ENCODE results near the gene C1S.
A peak's percentile ranks its signal among the peaks of the same experiment; 100 is the strongest.
"Not testable (repeated sequence)": the region's sequence is repeated elsewhere in the genome, so short reads cannot be mapped to it uniquely, and the experiment has no call there.

C1S gene

GRCh38 chr12:7102582-7102981 is 42.1 kb downstream of the C1S start:
- no peak for DNase-seq (ENCODE audit: low read depth in 1 of 2, low spot score in 1 of 2)

- no peak for DNase-seq (ENCODE audit: low read depth in 1 of 2, low spot score in 1 of 2)
These were observed 43.5 kb downstream of the C1S start for GRCh38 chr12:7103837-7104584.

- DNase-seq (ENCODE audit: low read depth in 1 of 2, low spot score in 1 of 2), result no peak
These were observed 45.6 kb downstream of the C1S start for GRCh38 chr12:7106082-7106481.

GRCh38 chr12:7107181-7107580 is 46.7 kb downstream of the C1S start:
- DNase-seq (ENCODE audit: low read depth in 1 of 2, low spot score in 1 of 2), result not testable (repeated sequence)

- no peak for DNase-seq (ENCODE audit: low read depth in 1 of 2, low spot score in 1 of 2)
These were observed 47.1 kb downstream of the C1S start for GRCh38 chr12:7107636-7108002.

GRCh38 chr12:7108003-7108795 is 47.7 kb downstream of the C1S start:
- DNase-seq (ENCODE audit: low read depth in 1 of 2, low spot score in 1 of 2), result peak; percentile 54 to 56

- peak; percentile 71 to 73 for DNase-seq (ENCODE audit: low read depth in 1 of 2, low spot score in 1 of 2)
These were observed 48.5 kb downstream of the C1S start, which contains the start of gene C1RL for GRCh38 chr12:7108796-7109571. Gene C1RL, minus strand, starts transcription at chr12:7109214. Its CDS starts 34 bp downstream, at chr12:7109180.

GRCh38 chr12:7109572-7109920 is 49.0 kb downstream of the C1S start:
- no peak for DNase-seq (ENCODE audit: low read depth in 1 of 2, low spot score in 1 of 2)

GRCh38 chr12:7110661-7111060 is 50.1 kb downstream of the C1S start:
- DNase-seq (ENCODE audit: low read depth in 1 of 2, low spot score in 1 of 2), result no peak

- DNase-seq (ENCODE audit: low read depth in 1 of 2, low spot score in 1 of 2), result no peak
These were observed 51.5 kb downstream of the C1S start for GRCh38 chr12:7112041-7112440.

GRCh38 chr12:7113389-7113871 is 52.9 kb downstream of the C1S start:
- no peak for DNase-seq (ENCODE audit: low read depth in 1 of 2, low spot score in 1 of 2)

GRCh38 chr12:7114008-7114407 is 53.5 kb downstream of the C1S start:
- no peak for DNase-seq (ENCODE audit: low read depth in 1 of 2, low spot score in 1 of 2)

GRCh38 chr12:7114851-7115250 is 54.3 kb downstream of the C1S start:
- no peak for DNase-seq (ENCODE audit: low read depth in 1 of 2, low spot score in 1 of 2)

- DNase-seq (ENCODE audit: low read depth in 1 of 2, low spot score in 1 of 2), result no peak
These were observed 55.7 kb downstream of the C1S start for GRCh38 chr12:7116196-7116595.

- DNase-seq (ENCODE audit: low read depth in 1 of 2, low spot score in 1 of 2), result no peak
These were observed 56.4 kb downstream of the C1S start for GRCh38 chr12:7116916-7117315.

- DNase-seq (ENCODE audit: low read depth in 1 of 2, low spot score in 1 of 2), result no peak
These were observed 57.2 kb downstream of the C1S start for GRCh38 chr12:7117670-7118069.

- DNase-seq (ENCODE audit: low read depth in 1 of 2, low spot score in 1 of 2), result no peak
These were observed 58.4 kb downstream of the C1S start for GRCh38 chr12:7118881-7119280.

GRCh38 chr12:7120166-7120565 is 59.6 kb downstream of the C1S start:
- no peak for DNase-seq (ENCODE audit: low read depth in 1 of 2, low spot score in 1 of 2)
